HG02623 (cell line): ENCODE measurements around the gene PLD5.
"Not testable (repeated sequence)": the region's sequence is repeated elsewhere in the genome, so short reads cannot be mapped to it uniquely, and the experiment has no call there.

ENCODE experiments used
- ATAC-seq: cut with Tn5 transposase; IDR thresholded peaks from one replicate; pipeline ENCODE4 v1.9.1; 2021; ENCODE audit warnings: moderate library complexity; ENCODE audit not compliant: unreplicated experiment

Gene PLD5

GRCh38 chr1:242288067-242288466, 236.4 kb downstream of the PLD5 start:
- not testable (repeated sequence) for ATAC-seq

GRCh38 chr1:242282758-242283485, 241.6 kb downstream of the PLD5 start:
- not testable (repeated sequence) for ATAC-seq

GRCh38 chr1:242278406-242278805, 246.1 kb downstream of the PLD5 start:
- not testable (repeated sequence) for ATAC-seq

- not testable (repeated sequence) for ATAC-seq
Observed at GRCh38 chr1:242276769-242277168, 247.7 kb downstream of the PLD5 start.

- not testable (repeated sequence) for ATAC-seq
Observed at GRCh38 chr1:242267004-242267403, 257.5 kb downstream of the PLD5 start.

GRCh38 chr1:242264419-242264818, 260.1 kb downstream of the PLD5 start:
- not testable (repeated sequence) for ATAC-seq

GRCh38 chr1:242245255-242245654, 279.2 kb downstream of the PLD5 start:
- no peak for ATAC-seq

GRCh38 chr1:242243472-242243871, 281.0 kb downstream of the PLD5 start:
- ATAC-seq = peak; percentile 87

GRCh38 chr1:242242983-242243382, 281.5 kb downstream of the PLD5 start:
- ATAC-seq = no peak

GRCh38 chr1:242241936-242242335, 282.6 kb downstream of the PLD5 start:
- no peak for ATAC-seq

GRCh38 chr1:242240691-242241090, 283.8 kb downstream of the PLD5 start:
- ATAC-seq = no peak

GRCh38 chr1:242240077-242240476, 284.4 kb downstream of the PLD5 start:
- ATAC-seq = no peak

GRCh38 chr1:242239398-242239797, 285.1 kb downstream of the PLD5 start:
- ATAC-seq = no peak

GRCh38 chr1:242237051-242237450, 287.4 kb downstream of the PLD5 start:
- no peak for ATAC-seq

- ATAC-seq = no peak
Observed at GRCh38 chr1:242228991-242229390, 295.5 kb downstream of the PLD5 start.

- ATAC-seq = peak; percentile 44
Observed at GRCh38 chr1:242225767-242226573, 298.5 kb downstream of the PLD5 start.

- not testable (repeated sequence) for ATAC-seq
Observed at GRCh38 chr1:242224878-242225766, 299.4 kb downstream of the PLD5 start.

GRCh38 chr1:242224461-242224860, 300.0 kb downstream of the PLD5 start:
- no peak for ATAC-seq

GRCh38 chr1:242219905-242220304, 304.6 kb downstream of the PLD5 start:
- no peak for ATAC-seq

- no peak for ATAC-seq
Observed at GRCh38 chr1:242219298-242219901, 305.1 kb downstream of the PLD5 start.

- ATAC-seq = no peak
Observed at GRCh38 chr1:242216368-242216767, 308.1 kb downstream of the PLD5 start.
